CMK (cell line): ENCODE measurements around the gene MYLK2.
A peak's percentile ranks its signal among the peaks of the same experiment; 100 is the strongest.

ENCODE experiments used
- DNase-seq: peaks from one replicate; pipeline ENCODE4 v3.0.0-alpha.2; 2010; ENCODE audit warnings: low read depth

The MYLK2 gene

DNA sequence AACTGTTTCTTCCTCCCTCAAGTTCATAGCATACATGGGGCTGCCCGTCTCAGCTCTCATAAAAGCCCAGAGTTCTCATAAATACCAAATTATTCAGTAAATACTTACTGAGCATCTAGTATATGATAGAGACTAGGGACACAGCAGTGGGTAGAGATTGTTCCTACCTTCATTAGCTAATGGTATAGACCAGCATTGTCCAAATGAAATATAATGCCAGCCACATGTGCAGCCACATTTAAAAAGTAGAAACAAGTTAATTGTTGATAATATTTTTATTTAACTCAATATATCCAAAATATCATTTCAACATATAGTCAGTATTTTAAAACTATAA, 52.4 kb downstream of the MYLK2 start:
- DNase-seq, result no peak

- no peak for DNase-seq
Observed at GRCh38 chr20:31872406-31872805, 53.2 kb downstream of the MYLK2 start.

- DNase-seq, result no peak
Observed at GRCh38 chr20:31875671-31876070, 56.5 kb downstream of the MYLK2 start.

DNA sequence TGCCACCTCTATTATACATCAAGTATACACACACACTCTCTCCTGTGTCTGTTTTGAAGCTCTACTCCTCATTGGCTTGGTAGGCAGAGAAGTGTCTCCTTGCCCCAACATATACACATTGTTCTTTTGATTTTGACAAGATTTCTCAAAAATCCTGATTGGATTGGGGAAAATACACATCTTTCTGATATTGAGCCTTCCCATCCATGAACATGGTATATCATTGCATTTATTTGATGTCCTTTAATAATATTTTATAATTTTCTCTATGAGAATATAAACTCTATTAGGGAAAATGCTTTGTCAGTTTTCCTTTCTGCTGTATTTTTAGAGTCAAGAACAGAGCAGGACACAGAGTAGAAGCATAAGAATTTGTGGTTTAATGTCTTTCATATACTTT, 58.5 kb downstream of the MYLK2 start:
- DNase-seq, result no peak

- DNase-seq, result peak; percentile 87
Observed at GRCh38 chr20:31879143-31879987, 60.2 kb downstream of the MYLK2 start.

DNA sequence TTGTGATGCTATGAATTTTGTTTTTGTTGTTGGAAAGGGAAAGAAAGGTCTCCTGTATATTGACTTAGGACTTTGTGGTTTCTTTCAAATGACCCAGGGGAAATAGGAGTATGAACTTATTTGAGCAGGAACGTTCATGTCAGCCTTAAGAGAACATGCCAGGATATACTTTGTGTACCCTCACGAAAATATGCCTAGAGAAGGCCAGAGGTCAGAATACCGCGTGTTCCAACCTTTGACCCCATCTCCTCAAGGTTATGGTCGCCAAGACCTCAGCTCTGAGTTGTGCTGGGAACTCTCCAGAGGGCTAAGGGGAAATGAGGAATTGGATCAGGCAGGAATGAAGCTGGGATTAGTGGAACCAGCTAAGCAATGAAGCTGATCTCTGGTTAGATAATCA, 62.8 kb downstream of the MYLK2 start:
- DNase-seq, result no peak

- no peak for DNase-seq
Observed at GRCh38 chr20:31883829-31884228, 64.7 kb downstream of the MYLK2 start.
